GM21367 (cell line): Measurements from ENCODE around the gene ZNF827.

Experiments
- ATAC-seq: cut with Tn5 transposase; IDR thresholded peaks from one replicate; pipeline ENCODE4 v1.9.1; 2021; ENCODE audit not compliant: unreplicated experiment

ZNF827 gene

GRCh38 chr4:145895056-145895455 is 43.6 kb downstream of the ZNF827 start:
- no peak for ATAC-seq

GRCh38 chr4:145891958-145892357 is 46.7 kb downstream of the ZNF827 start:
- ATAC-seq: no peak

DNA sequence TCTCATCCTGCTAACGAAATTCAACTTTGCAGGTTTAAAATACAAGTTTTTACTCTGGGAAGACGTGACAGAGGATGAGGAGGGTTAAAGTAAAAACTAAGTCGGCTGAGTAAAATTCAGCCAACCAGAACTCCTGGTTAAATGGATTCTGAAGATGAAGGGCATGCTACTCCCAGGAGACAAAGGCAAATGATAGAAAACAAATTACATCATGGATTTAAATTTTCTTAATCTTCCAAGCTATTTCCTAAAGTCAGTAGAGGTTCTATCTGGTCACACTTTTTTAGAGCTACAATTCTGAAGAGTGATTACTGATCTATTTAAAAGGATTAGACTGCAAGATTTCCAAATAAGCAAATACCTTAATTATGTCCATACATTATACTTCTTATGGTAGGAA is 47.9 kb downstream of the ZNF827 start:
- ATAC-seq: no peak

DNA sequence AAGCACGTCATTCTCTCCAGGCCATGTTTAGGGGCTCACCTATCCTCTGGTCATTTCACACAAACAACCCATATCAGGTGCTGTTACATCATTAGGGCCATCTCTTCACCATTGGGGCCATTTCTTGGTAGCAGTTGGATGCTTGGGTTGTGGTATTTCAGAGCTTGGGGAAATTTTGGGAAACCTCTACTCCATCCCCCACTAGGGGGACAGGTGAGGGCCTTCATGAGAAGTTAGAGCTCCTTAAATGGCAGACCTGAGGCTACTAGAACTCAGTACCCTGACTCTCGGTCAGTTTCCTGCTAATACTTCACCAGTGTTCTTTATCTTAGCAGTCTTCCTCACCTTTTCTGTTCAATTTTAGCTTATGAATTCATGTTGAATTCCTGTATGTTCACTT is 50.2 kb downstream of the ZNF827 start:
- ATAC-seq: no peak

GRCh38 chr4:145887241-145887991 is 51.2 kb downstream of the ZNF827 start:
- ATAC-seq: no peak

- ATAC-seq: no peak
Measured at GRCh38 chr4:145886871-145887240, 51.8 kb downstream of the ZNF827 start.

- ATAC-seq: no peak
Measured at GRCh38 chr4:145885666-145886065, 53.0 kb downstream of the ZNF827 start.

DNA sequence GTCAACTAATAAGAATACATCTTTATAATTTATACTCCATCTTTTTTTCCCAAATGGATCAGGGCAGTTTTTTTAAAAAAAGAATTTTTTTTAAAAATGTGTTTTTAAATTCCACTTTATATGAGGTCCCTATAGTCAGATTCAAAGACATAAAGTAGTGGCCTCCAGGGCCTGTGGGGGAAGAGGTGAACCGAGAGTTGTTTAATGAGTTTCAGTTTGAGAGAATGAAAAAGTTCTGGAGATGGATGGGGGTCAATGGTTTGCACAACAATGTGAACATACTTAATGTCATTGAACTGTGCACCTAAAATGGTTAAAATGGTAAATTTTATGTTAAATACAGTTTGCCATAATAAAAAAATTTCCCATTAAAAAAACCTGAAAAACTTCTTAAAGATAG is 53.8 kb downstream of the ZNF827 start:
- ATAC-seq: no peak

GRCh38 chr4:145883101-145883694 is 55.4 kb downstream of the ZNF827 start:
- ATAC-seq: no peak

GRCh38 chr4:145882604-145883003 is 56.0 kb downstream of the ZNF827 start:
- no peak for ATAC-seq

- ATAC-seq: peak; percentile 58
Measured at GRCh38 chr4:145881989-145882388, 56.6 kb downstream of the ZNF827 start.

DNA sequence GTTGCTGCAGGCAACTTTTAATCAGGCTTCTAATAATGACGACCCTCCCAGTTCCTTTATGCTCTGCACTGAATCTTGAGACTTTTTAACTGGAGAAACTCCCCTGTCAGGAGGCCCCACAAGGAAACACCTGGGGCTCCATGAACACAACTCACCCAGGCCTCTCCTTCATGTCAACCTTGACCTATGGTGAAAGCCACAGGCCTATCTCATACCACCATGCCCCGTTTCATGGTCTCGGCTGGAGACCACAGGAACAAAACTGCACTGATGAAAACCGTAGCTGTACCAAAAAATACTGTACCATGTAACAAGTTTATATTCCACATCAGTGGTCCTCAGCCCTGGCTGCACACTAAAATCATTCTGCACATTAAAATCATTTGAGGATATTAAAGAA is 57.0 kb downstream of the ZNF827 start:
- ATAC-seq: peak; percentile 48

DNA sequence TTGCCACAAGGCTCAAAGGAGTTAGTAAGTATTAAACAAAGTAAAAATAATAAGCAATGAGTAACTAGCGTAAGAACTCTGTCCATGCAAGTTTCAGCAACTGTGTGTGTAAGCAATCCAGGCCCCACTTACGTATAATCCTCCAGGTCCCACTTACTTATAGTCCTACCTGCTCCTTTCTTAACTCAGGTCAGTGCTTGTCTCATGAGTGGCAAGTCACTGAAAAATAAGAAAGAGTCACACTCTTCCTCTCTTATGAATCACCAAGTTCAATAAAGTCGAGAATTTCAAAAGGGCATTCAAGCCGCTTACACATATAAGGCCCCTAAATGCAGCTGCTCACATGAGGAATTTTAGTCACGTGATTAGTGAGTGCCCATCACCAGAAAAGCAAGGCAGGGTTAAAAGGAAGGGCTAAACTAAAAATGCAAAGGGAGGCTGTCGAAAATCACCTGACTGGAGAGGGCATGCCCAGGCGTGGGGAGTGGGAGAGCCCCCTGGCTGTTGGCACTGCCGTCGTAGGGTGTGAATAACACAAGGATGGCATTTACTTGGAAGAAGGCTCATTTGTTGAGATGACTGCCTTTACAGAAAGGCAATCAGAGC is 58.2 kb downstream of the ZNF827 start:
- ATAC-seq: no peak

DNA sequence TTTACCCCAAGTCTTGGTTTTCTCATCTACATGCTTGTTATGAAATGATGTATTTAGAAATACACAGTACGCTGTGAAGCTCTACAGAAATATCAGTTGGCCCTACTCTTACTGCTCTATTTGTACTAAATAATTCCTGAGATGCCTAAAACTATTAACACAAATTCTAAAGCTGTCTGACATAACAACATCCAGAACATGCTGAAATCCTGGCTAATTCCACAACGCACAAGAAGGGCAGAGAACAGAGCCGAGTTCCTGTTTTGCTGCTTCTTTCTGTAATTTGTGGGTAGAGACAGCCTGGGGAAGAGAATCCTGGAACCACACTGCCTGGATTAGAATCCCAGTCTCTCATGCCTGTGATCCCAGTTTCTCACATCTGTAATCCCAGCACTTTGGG is 59.0 kb downstream of the ZNF827 start:
- ATAC-seq: no peak

GRCh38 chr4:145878501-145879435 is 59.9 kb downstream of the ZNF827 start:
- ATAC-seq: no peak

GRCh38 chr4:145876531-145877180 is 62.0 kb downstream of the ZNF827 start:
- no peak for ATAC-seq

DNA sequence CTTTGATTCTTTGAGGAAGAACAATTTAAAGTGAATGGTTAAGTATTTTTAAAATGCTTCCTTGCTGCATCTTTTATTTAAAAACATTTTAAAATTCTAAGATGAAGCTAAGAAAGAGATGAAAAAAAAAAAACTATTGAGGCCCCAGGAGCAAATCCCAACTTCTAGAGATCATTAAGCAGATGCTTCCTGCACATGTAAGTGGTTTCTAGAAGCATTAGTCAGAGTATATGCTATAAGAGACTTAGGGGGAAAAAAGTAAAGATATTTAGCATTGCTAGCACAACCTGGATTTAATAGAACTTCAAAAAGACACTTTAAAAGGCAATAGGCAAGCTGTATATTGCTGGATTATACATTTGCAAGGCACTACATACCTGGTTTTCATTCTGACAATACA is 64.7 kb downstream of the ZNF827 start:
- ATAC-seq: no peak

- no peak for ATAC-seq
Measured at GRCh38 chr4:145871209-145871608, 67.4 kb downstream of the ZNF827 start.

DNA sequence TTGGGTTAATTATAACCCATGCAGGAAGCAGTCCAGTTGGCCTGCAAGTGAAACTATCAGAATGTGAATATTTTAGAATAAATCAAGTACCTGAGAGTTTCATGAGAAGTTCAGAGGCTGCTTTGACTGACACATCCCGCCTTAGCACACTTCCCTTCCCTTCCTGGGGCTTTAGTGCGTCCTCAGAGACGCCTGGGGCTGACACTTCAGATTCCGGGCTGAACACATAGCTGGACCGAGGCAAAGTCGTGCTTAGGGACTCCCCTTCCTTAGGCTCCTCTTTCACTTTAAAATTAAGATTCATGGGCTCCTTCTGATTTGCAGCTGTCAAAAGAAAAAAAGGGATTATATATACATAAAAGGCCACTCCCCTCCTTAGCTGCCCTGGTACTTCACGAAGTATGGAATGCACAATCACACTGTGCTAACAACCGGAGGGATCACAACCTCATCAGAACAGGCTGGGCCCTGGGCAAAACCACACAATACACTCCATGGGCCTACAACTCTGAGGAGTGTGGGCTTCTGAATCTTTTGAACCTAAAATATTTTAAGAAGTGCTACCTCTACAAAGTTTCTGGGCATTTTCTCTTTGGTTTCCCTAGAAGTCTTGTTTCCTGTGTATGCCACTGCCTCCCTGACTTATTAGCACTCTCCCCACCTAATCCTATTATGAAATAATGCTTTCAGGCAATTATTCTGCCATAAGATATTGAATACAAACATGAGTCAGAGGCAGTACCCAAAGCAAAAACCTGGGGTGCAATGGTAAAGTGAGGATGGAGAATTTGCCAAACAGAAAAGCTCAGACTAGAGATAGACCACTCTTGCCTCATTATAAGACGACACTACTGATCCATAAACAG is 68.2 kb downstream of the ZNF827 start:
- peak; percentile 28 for ATAC-seq
